HEK293T (cell line): ENCODE measurements around the gene NSDHL.

Source experiments
- BHLHE40 ChIP-seq: fragments of 450-650 bp; IDR thresholded peaks from 2 replicates; pipeline ENCODE4 v1.6.1; 2016; ENCODE audit warnings: mild to moderate bottlenecking, moderate library complexity, borderline replicate concordance
- ELF4 ChIP-seq: fragments of 450-650 bp; IDR thresholded peaks from 2 replicates; pipeline ENCODE4 v1.6.1; 2017; ENCODE audit warnings: antibody characterized with exemption
- FOXA1 ChIP-seq: fragments of 450-650 bp; IDR thresholded peaks from 2 replicates; pipeline ENCODE4 v1.6.1; 2016; ENCODE audit warnings: mild to moderate bottlenecking
- FOXK2 ChIP-seq: fragments of 450-650 bp; IDR thresholded peaks from 2 replicates; pipeline ENCODE4 v1.6.1; 2016; ENCODE audit warnings: mild to moderate bottlenecking
- FOXM1 ChIP-seq: fragments of 450-650 bp; IDR thresholded peaks from 2 replicates; pipeline ENCODE4 v1.6.1; 2017; ENCODE audit warnings: mild to moderate bottlenecking, borderline replicate concordance
- HDGF ChIP-seq: fragments of 450-650 bp; IDR thresholded peaks from 2 replicates; pipeline ENCODE4 v1.6.1; 2017; ENCODE audit warnings: antibody characterized with exemption, borderline replicate concordance
- L3MBTL2 ChIP-seq: fragments of 450-650 bp; conservative IDR thresholded peaks from 2 replicates; pipeline ENCODE4 v1.6.1; 2016; ENCODE audit warnings: mild to moderate bottlenecking
- LEF1 ChIP-seq: fragments of 450-650 bp; IDR thresholded peaks from 2 replicates; pipeline ENCODE4 v1.6.1; 2017; ENCODE audit warnings: mild to moderate bottlenecking, borderline replicate concordance
- NFRKB ChIP-seq: fragments of 450-650 bp; IDR thresholded peaks from 2 replicates; pipeline ENCODE4 v1.6.1; 2016; ENCODE audit warnings: mild to moderate bottlenecking, moderate library complexity
- SP1 ChIP-seq: fragments of 450-650 bp; IDR thresholded peaks from 2 replicates; pipeline ENCODE4 v1.6.1; 2017
- SUZ12 ChIP-seq: fragments of 450-650 bp; IDR thresholded peaks from 2 replicates; pipeline ENCODE4 v1.6.1; 2016; ENCODE audit warnings: mild to moderate bottlenecking
- TARDBP ChIP-seq: fragments of 450-650 bp; IDR thresholded peaks from 2 replicates; pipeline ENCODE4 v1.6.1; 2016
- ZNF384 ChIP-seq: fragments of 450-650 bp; IDR thresholded peaks from 2 replicates; pipeline ENCODE4 v1.6.1; 2016
- TF ChIP-seq, protein P1 (sequence below): fragments of 450-650 bp; IDR thresholded peaks from 2 replicates; pipeline ENCODE4 v1.6.1; 2016

DNA sequence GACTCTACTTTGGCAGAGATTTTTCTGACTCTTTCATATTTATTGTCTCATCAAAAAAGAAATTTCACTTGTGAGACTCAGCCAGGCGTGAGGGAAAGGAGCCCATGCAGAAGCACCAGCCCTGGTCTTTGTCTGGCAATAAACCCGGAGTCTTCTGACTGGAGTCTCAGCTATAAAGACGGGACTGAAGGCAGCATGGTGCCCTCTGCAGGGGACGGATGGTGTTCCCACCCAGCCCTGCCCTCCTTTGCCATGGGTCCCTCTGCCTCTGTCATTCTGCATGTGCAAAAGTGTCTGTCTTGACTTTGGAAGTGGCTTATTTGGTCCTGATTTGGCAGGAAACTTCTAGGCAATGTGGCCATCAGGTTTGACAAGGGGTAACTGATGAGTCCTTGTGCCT, 81.2 kb downstream of the NSDHL start:
- TF ChIP-seq, protein P1, sequence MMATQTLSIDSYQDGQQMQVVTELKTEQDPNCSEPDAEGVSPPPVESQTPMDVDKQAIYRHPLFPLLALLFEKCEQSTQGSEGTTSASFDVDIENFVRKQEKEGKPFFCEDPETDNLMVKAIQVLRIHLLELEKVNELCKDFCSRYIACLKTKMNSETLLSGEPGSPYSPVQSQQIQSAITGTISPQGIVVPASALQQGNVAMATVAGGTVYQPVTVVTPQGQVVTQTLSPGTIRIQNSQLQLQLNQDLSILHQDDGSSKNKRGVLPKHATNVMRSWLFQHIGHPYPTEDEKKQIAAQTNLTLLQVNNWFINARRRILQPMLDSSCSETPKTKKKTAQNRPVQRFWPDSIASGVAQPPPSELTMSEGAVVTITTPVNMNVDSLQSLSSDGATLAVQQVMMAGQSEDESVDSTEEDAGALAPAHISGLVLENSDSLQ: no peak
- TF ChIP-seq HDGF (no peak), LEF1 (no peak), FOXA1 (no peak), SUZ12 (no peak), FOXM1 (no peak), ELF4 (no peak), NFRKB (no peak), L3MBTL2 (no peak), TARDBP (no peak), FOXK2 (no peak), BHLHE40 (no peak), SP1 (no peak), ZNF384 (no peak)
